NCI-H1105 treated with DMSO at 0.1 percent for 48 hours (cell line): ENCODE measurements around the gene NAPSA.
"Not testable (repeated sequence)": the region's sequence is repeated elsewhere in the genome, so short reads cannot be mapped to it uniquely, and the experiment has no call there.

ENCODE experiments used
- DNase-seq: peaks from one replicate; lab custom pipeline; 2025; lab: John Stamatoyannopoulos, UW

Gene NAPSA

DNA sequence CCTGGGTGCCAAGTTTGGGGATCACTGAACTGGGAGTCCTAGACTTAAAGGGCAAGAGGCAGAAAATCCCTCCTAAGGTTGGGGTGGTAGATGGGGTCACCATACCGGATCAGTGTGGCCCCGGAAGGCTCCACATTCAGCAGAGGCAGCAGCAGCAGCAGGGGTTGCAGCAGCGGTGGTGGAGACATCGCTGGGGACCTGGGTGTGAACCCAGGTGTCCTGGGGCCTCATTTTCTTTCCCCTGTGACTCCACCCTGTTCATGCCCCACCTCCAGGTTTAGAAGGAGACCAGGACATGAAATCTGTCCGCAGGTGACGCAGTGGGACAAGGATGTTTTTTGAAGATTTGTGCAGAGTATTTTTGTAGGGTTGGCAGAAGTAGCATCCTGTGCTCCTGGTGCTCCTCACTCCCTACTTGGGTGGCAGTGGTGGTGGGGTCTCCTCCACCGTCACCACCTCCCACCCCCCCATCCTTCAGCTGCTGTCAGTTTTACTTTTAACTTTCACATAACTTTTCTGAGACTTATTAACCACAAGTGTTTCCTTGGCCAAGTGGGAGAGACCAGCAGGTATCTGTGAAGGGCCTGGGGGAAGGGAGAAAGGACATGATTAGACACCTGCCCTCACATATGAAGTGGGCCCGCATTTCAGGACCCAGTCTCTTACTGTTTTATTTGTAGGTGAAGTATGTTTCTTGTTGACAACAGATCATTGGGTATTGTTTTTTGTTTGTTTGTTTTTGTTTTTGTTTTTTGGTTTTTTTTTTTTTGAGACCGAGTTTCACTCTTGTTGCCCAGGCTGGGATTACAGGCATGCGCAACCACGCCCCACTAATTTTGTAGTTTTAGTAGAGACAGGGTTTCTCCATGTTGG, at the start of gene NAPSA:
Gene NAPSA (minus strand): TSS at position 206 of the 873 bp plus-strand sequence. CDS start 18 bp downstream, at position 188.
- DNase-seq: no peak

DNA sequence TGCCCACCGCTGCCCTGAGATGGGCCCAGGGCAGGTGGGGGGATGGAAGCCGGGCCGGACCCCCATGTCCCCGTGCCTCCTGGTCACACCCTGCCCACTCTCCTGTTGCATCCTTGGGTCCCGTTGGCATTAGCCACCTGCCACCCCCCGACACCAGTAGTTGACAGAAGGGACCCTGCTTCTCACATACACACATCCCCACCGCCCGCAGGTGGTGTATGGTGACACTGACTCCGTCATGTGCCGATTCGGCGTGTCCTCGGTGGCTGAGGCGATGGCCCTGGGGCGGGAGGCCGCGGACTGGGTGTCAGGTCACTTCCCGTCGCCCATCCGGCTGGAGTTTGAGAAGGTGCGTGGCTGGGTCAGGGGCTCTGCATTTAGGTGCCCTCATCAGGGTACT, 48.1 kb upstream of the NAPSA start:
- DNase-seq: no peak

DNA sequence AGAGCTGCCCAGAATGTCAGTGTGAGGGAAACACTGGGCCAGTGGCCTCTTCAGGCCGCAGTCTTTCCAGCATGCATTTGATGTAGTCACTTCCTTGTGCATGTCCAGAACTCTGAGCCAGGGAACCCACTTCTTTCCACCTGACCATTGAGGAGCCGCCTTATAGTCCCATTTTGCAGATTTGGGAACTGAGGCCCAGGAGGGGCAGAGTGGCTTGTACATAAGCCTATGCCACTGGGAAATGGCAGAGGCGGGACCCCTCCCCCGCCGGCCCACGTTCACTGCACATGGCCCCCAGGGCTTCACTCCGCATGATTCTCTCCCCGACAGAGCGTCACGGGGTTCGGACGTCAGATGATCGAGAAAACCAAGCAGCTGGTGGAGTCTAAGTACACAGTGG, 47.7 kb upstream of the NAPSA start:
- no peak for DNase-seq

DNA sequence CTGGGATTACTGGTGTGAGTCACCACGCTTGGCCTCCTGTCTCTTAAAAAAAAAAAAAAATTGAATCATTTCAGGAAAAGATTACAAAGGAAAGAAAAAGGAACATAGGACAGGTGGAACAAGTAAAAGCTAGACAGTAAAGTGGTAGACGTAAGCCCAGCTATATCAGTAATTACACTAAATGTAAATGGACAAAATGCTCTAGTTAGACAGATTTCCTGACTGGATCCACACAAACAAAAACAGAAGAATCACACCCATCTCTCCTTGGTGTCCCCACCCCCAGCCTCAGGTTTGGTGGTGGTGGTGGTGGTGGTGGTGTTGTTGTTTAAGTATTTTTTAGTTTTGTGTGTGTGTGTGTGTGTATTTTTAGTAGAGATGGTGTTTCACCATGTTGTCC, 47.0 kb upstream of the NAPSA start:
- DNase-seq: no peak

DNA sequence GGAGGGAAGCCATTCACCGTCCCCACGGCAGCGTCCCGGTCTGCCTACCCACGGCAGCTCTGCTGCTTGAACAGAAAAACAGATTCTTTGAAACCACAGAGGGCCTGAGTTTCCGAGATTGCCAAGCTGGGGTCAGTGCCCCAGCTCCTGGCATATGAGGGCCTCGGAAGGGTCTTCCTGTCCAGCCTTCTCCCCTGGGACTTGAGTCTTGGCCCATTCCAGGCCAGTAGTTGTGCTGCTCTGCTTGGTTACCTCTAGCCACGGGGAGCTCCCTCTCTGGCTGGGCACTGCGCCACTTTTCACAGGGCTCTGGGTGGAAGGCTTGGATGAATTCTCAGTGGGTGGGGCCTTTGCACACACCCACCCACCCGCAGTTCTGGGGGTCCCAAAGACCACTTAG, 44.7 kb upstream of the NAPSA start:
- no peak for DNase-seq

DNA sequence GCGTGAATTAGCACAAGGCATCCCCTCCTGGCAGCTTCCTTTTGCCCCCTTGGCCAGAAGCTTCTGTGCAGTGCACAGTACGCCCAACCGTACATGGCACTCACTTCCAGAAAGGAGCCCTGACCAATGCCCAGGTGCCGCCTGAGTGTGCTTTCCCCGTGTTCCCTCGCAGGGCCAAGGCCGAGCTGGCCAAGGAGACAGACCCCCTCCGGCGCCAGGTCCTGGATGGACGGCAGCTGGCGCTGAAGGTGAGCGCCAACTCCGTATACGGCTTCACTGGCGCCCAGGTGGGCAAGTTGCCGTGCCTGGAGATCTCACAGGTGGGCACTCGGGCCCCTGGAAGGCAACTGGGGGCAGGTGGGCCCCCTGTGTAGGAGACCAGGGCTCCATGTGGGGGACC, 43.9 kb upstream of the NAPSA start:
- DNase-seq: no peak

DNA sequence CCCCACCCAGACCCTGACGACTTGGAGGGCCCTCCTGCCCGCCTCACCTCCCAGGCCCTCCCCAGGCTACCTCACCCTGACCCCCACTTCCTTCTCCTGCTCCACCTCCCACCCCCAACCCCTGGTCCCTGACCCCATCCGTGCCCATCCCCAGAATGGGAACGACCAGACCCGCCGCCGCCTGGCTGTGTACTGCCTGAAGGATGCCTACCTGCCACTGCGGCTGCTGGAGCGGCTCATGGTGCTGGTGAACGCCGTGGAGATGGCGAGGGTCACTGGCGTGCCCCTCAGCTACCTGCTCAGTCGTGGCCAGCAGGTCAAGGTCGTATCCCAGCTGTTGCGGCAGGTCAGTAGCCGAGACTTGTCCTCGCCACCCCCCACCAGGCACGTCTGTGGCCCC, 41.4 kb upstream of the NAPSA start:
- DNase-seq: no peak

DNA sequence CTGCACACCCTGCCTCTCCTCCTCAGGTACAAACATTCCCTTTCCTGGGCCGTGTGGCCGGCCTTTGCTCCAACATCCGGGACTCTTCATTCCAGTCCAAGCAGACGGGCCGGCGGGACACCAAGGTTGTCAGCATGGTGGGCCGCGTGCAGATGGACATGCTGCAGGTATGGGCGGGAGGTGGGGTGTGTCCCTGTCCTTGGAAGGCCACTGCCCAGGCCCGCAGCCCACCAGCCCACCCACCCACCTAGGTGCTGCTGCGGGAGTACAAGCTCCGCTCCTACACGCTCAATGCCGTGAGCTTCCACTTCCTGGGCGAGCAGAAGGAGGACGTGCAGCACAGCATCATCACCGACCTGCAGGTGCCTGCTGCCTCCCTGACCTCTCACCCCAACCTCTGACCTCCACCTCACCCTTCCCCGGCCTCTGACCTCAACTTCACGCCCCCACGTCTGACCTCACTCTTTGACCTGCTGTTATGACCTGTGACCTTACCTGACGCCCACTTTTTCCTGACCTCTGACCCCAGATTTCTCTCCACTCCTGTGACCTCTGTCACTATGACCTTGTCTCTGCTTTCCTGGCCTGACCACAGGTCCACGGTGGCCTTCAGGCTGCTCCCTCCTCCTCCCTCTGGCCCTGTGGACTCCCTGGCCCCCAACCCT, 40.8 kb upstream of the NAPSA start:
- DNase-seq: no peak

DNA sequence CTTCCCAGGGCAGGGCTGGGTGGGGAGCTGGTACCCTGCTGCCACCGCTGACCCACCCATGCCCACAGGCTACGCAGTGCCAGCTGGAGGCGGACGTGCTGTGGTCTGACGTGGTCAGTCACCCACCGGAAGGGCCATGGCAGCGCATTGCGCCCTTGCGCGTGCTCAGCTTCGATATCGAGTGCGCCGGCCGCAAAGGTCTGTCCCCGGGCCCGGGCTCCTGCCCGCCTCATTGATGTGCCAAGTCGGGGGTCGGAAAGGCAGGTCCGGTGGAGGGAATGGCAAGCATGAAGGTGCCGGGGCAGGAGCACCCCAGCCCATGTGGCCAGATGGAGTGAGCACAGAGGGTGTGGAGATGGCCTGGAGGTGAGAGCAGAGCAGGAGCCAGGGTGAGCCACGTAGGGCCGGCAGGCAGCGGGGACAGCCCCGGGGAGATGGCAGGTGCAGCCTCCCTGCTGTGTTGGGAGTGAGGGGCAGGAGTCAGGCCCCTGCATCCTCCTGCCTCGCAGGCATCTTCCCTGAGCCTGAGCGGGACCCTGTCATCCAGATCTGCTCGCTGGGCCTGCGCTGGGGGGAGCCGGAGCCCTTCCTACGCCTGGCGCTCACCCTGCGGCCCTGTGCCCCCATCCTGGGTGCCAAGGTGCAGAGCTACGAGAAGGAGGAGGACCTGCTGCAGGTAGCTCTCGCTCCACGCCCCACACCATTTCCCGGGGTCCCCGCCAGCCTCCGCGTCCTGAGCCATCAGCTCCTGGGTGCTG, 37.3 kb upstream of the NAPSA start:
- DNase-seq: no peak

DNA sequence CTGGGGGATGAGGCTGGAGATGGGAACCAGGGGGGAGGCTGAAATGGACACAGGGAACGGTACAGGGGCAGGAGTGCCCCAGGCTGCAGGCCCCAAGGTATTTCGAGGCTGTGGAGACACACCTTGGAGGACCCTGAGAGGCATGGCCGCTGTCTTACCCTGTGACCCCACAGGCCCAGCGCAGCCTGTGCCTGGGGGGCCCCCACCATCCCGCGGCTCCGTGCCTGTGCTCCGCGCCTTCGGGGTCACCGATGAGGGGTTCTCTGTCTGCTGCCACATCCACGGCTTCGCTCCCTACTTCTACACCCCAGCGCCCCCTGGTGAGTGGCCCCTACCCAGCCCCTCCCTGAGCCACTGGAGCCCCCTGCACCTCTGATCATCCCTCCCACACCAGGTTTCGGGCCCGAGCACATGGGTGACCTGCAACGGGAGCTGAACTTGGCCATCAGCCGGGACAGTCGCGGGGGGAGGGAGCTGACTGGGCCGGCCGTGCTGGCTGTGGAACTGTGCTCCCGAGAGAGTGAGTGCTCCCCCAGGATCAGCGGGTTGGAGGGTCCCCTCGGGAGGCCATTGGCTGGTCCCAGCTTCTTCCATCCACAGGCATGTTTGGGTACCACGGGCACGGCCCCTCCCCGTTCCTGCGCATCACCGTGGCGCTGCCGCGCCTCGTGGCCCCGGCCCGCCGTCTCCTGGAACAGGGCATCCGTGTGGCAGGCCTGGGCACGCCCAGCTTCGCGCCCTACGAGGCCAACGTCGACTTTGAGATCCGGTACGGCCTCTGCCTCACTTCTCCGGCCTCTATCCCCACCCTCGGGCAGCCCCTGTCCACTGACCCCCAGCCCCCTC, 36.4 kb upstream of the NAPSA start:
- no peak for DNase-seq

DNA sequence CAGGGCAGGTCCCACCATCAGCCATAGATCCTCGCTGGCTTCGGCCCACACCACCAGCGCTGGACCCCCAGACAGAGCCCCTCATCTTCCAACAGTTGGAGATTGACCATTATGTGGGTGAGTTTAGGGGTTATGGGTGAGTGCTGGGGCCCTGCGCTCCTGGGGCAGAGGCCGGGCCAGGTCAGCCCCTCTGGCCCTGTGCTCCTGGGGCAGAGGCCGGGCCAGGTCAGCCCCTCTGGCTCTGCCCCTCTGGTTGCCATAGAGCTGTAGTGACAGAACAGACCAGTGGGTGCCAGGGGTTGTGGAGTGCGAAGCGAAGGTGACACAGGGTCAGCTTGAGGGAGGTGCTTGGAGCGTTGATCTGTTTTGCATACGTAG, 33.9 kb upstream of the NAPSA start:
- DNase-seq: no peak

DNA sequence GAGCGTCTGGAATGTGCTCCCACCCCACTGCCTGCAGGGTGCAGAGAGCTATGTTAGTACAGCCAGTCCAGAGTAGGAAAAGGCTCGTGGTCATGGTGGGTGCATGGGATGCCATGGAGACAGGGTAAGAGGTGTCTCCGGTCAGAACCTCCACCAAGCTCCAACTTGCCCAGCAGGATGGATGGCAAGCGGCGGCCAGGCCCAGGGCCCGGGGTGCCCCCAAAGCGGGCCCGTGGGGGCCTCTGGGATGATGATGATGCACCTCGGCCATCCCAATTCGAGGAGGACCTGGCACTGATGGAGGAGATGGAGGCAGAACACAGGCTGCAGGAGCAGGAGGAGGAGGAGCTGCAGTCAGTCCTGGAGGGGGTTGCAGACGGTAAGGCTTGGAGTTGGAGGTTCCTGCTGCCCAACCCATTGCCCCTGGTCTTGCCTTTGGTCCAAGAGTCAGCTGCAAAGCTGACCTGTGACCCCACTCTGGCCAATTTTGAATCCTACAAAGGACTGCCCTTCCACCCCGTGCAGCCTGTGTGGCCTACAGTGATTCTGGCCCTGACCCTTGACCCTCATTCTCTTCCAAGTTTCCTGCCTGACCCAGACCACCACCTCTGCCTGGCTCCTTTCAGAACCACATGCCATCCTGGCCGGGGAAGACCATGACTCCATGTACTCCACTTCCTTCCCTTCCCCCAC, 33.4 kb upstream of the NAPSA start:
- no peak for DNase-seq

DNA sequence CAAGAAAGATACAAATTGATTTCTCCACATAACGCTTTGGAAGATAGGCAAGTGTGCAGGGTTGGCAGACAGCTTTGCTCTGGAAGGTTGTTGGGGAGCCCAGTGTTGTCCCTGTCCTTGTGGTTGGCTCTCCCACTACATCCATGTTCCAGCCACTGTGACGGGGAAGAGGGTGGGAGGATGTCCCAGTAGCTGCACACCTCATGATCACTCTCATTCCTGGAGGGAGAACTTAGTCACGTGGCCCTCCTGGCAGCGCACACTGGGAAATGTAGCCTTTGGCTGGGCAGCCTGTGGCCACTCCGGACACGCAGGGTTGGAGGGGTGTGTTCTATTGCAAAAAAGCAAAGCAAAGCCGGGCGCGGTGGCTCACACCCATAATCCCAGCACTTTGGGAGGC, 28.6 kb upstream of the NAPSA start:
- DNase-seq: no peak

DNA sequence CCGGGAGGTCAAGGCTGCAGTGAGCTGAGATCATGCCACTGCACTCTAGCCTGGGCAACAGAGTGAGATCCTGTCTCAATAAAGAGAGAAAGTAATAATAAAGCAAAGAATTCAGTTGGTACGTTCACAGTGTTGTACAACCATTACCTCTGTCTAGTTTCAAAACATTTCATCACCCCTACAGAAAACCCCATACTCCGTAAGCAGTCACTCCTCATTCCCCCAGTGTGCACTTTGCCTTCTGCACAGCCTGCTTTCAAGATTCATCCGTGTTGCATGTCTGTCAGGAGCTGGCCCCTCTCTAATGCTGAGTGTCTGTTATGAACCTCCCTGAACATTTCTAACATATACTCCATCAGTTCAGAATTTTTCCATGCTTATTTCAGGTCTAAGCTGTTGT, 28.1 kb upstream of the NAPSA start:
- no peak for DNase-seq

DNA sequence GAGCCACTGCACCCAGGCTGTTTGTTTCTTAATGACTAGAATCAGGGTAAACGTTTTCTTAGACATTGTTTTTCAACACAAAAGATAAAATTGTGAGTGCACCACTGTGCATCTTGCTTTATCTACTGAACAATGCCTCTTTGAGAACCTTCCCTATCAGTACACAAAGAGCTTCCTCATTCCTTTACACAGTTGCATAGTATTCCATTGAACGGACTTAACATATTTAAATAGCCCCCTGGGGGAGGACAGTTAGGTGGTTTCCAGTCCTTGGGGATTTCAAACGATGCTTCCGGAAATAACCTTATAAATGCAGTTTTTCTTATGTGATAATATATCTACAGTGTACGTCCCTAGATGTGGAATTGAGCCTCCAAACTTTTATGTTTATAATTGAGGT, 27.3 kb upstream of the NAPSA start:
- DNase-seq: no peak

DNA sequence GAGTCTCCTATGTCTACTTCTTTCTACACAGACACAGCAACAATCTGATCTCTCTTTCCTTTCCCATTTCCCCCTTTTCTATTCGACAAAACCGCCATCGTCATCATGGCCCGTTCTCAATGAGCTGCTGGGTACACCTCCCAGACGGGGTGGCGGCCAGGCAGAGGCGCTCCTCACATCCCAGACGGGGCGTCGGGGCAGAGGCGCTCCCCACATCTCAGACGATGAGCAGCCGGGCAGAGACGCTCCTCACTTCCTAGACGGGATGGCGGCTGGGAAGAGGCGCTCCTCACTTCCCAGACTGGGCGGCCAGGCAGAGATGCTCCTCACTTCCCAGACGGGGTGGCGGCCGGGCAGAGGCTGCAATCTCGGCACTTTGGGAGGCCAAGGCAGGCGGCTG, 25.5 kb upstream of the NAPSA start:
- not testable (repeated sequence) for DNase-seq

DNA sequence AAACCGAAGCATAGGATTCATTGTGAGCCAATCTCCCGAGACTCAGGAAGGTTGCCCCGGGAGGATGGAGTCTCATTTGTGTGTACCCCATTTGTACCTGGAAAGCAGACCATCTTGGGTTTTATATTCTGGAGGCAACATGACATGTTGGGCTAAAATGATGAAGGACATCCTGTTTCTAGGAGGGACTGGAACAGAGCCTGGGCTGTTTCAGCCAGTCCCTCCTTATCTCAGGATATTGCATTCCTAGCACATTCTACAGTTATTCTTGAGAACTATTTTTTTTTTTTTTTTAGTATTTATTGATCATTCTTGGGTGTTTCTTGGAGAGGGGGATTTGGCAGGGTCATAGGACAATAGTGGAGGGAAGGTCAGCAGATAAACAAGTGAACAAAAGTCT, 24.9 kb upstream of the NAPSA start:
- not testable (repeated sequence) for DNase-seq

DNA sequence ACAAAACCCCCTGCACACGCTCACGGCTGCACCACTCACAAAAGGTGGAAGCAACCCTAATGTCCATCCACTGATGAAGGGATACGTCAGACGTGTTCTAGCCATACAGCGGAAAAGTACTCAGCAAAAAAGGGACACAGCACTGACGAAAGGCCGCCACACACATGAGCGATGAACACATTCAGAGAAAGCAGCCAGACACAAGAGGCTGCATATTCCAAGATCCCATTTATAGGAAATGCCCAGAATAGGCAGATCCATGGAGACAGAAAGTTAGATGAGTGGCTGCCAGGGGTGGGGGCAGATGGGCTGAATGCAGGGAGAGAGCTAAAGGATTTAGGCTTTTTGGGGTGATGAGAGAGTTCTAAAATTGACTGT, 22.4 kb upstream of the NAPSA start:
- no peak for DNase-seq

DNA sequence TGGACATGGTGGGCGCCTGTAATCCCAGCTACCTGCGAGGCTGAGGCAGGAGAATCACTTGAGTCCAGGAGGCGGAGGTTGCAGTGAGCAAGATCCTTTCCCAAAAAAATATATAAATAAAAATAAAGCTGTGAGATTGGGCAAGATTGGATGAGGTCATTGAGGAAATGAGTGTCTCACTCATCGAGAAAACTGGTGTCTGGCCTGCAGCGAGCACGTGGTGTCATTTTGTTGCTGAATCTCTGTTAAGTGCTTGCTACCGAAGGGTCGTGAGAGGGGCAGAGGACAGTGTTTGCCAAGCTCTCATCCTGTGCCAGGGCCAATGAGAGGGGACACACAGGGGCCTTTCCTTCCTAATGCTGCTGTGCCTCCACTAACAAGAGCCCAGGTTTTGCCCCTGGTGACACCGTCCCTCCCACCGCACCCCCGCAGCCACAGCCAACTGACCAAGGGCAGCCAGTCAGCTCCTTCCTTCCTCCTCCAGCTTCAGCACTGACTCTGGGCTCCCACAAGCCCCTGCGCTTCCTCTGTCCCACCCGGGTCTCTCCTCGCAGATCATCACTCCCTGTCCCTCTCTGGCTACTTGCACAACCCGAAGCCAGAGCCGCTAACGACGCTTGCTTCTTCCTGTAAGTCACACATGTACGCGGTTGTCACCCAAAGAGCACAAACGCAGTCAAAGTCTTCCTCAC, 21.9 kb upstream of the NAPSA start:
- DNase-seq: no peak

DNA sequence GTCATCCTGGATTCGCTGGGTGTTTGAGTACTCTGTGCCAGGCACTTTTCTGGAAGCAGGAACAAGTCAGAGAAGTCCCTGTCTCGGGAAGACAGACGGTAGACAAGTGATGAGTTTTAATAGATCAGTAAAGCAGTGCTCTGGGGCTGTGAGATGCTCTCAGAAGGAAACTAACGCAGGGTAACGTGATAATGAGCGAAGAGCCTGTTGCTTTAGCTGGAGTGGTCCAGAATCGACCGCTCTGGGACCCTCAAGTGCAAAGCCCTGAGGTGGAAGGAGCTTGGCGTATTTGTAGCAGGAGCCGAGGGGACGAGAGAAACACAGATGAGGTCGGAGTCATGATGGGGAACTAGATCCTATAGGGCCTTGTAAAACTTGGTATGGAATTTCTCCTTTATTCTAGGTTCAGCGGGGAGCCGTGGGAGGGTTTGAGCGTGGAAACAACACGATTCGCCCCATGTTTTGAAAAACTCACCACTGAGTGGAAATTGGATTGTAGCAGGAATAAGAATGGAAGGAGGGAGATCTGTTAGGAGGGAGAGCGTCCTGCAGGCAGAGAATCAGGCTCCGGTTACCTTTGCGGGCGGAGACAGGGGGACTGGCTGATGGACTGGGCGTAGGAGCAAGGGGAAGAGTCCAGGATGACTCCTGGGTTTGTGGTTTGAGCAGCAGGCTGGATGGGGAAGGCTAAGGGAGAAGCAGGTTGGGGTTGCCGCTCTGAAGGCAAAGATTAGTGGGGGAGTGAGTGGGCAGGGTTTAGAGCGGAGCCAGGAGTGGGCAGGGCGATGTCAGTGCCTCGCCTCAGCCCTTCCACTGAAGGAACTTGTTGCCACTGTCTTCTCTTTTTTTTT, 19.5 kb upstream of the NAPSA start:
- peak; percentile 25 for DNase-seq
